WERI-Rb-1 (cell line): ENCODE measurements around the gene TNRC6B.

Experiments used
- DNase-seq: peaks from one replicate; pipeline ENCODE4 v3.0.0-alpha.2; 2020
- H3K27ac ChIP-seq: fragments of 250-450 bp; sonication (Bioruptor Pico); 2 replicates; pipeline ENCODE4 v1.5.1; 2020; ENCODE audit warnings: mild to moderate bottlenecking, moderate library complexity
- H3K27me3 ChIP-seq: fragments of 250-450 bp; sonication (Bioruptor Pico); 2 replicates; pipeline ENCODE4 v1.5.1; 2021; ENCODE audit warnings: mild to moderate bottlenecking, low read depth, moderate library complexity; ENCODE audit not compliant: insufficient read depth, severe bottlenecking
- H3K36me3 ChIP-seq: fragments of 250-450 bp; sonication (Bioruptor Pico); 2 replicates; pipeline ENCODE4 v1.5.1; 2020; ENCODE audit warnings: mild to moderate bottlenecking, moderate library complexity
- H3K4me3 ChIP-seq: 2 replicates; pipeline ENCODE4 v1.5.1; 2011; ENCODE audit warnings: low read depth, mild to moderate bottlenecking, control low read depth, low read length
- H3K9me3 ChIP-seq: fragments of 250-450 bp; sonication (Bioruptor Pico); 2 replicates; pipeline ENCODE4 v1.5.1; 2021; ENCODE audit warnings: mild to moderate bottlenecking, moderate library complexity; ENCODE audit not compliant: severe bottlenecking
- CTCF ChIP-seq: IDR thresholded peaks from 2 replicates; pipeline ENCODE4 v1.5.1; 2011; ENCODE audit warnings: low read depth, mild to moderate bottlenecking, control low read depth, inconsistent platforms, low read length

TNRC6B gene

DNA sequence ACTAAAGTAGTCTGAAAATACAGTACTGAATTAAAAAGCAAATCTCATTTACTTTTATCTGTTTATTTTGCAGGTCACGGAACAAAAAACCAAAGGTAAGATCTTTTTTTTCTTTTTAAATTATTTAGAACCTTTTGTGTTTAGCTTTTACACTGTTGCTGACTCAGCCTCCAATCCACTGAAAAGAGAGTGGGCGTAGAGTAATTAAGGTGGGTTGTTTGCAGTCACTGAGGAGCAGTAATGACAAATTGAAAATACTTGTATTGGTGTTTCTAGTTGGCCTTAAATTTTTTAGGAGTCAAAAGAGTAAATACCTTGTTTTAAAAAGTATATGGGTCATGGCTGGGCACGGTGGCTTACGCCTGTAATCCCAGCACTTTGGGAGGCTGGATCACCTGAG is 73.4 kb downstream of the TNRC6B start:
- no peak for DNase-seq
- H3K27ac ChIP-seq: no peak overlapping the region
- no peaks in the 10 kb centered on the region for H3K27me3 ChIP-seq
- no peak overlapping the region for H3K4me3 ChIP-seq
- peaks cover 6% of the 10 kb centered on the region for H3K36me3 ChIP-seq
- TF ChIP-seq CTCF: no peak
- H3K9me3 ChIP-seq: no peaks in the 10 kb centered on the region

DNA sequence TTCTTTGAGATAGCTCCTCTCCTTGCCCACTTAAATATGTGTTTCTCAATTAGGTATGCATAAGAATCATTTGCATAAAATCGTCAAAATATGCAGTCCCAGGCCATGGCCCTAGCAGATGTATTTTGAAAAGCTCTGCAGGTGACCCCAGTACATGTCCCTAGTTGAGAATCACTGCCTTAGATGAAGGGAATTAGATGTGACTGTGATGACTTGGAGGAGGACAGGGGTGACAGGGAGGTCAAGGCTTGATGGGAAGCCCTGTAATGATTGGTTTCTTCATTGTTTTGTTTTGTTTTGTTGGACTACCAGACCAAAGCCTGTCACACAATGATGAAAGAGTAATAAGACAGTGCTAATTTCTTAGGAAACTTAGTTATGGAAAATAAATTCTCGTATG is 74.4 kb downstream of the TNRC6B start:
- H3K27ac ChIP-seq: no peak overlapping the region
- H3K36me3 ChIP-seq: peaks cover 3% of the 10 kb centered on the region; the same call in 1 of the 2 replicates
- TF ChIP-seq CTCF: no peak
- no peak overlapping the region for H3K4me3 ChIP-seq
- no peak for DNase-seq
- H3K27me3 ChIP-seq: no peaks in the 10 kb centered on the region
- H3K9me3 ChIP-seq: no peaks in the 10 kb centered on the region

DNA sequence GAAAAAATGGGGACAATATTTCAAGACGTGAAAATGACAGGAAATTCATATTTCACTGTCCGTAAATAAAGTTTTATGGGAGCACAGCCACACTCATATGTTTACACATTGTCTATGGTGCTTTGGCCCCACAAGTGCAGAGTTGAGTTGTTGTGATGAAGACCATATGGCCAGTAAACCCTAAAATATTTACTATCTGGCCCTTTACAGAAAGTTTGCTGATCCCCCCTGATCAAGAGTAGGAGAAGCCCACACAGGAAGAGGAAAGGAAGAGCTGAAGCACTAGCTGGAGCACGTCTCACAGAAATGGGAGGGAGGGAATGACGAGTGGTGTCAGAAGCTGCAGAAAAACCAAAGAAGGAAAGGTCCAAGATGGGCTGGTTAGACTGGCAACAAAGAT is 78.8 kb downstream of the TNRC6B start:
- DNase-seq: no peak
- H3K27me3 ChIP-seq: no peaks in the 10 kb centered on the region
- no peak for TF ChIP-seq CTCF
- H3K4me3 ChIP-seq: no peak overlapping the region
- H3K9me3 ChIP-seq: no peaks in the 10 kb centered on the region
- H3K27ac ChIP-seq: no peak overlapping the region
- H3K36me3 ChIP-seq: peaks cover 5% of the 10 kb centered on the region; the same call in 1 of the 2 replicates

DNA sequence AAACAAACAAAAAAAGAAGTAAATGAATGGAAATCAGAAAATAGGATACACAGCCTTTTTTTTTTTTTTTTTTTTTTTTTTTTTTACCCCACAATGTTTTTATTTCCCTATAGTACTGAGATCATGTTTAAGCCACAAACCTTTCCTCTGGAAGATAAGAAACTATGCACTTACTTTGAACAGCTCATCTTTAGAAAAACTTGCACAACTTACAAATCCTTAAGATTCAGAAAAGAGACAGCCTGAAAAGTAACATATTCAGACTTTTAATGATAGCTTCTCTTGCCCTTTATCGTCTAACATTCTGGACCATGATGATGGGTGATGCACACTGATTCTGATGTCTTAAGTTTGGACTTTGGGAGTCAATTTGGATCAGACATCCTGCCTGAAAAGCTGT is 80.3 kb downstream of the TNRC6B start:
- Histone ChIP-seq H3K4me3 (no peak overlapping the region), H3K9me3 (no peaks in the 10 kb centered on the region), H3K27ac (no peak overlapping the region), H3K27me3 (no peaks in the 10 kb centered on the region), H3K36me3 (peaks cover 12% of the 10 kb centered on the region)
- no peak for DNase-seq
- no peak for TF ChIP-seq CTCF

DNA sequence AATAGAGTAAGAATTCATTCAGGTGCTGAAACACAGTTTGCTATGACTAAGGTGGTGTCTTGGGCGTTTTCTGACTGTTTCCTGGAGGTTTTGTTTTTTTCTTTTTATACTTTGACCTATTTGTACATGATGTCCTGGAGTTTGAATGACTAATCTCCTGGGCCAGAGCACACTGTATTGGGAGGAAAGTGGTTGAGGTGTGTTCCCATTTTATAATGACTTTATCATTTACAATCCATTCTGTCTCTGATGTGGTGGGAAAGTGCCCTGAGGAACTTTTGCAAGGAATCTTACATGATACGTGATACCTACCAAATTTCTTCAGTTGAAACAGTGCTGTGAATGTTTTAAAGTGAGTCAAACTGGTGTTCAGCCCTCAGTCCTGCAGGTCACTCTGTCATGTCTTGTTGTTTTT is 80.8 kb downstream of the TNRC6B start:
- Histone ChIP-seq H3K9me3 (no peaks in the 10 kb centered on the region), H3K27ac (no peak overlapping the region), H3K27me3 (no peaks in the 10 kb centered on the region), H3K36me3 (peaks cover 12% of the 10 kb centered on the region), H3K4me3 (no peak overlapping the region)
- no peak for DNase-seq
- TF ChIP-seq CTCF: no peak

GRCh38 chr22:40261783-40262182 is 84.1 kb downstream of the TNRC6B start:
- Histone ChIP-seq H3K9me3 (no peaks in the 10 kb centered on the region), H3K36me3 (peaks cover 28% of the 10 kb centered on the region), H3K27me3 (no peaks in the 10 kb centered on the region), H3K4me3 (no peak overlapping the region), H3K27ac (no peak overlapping the region)
- TF ChIP-seq CTCF: no peak
- no peak for DNase-seq
